MG63 (cell line): ENCODE results near the gene ZNF213. TPM values are rescaled to one million over a fixed set of nuclear protein-coding genes. Genes with fewer than 3 reads are reported as not detected.

Source experiments
- DNase-seq: peaks from one replicate; pipeline ENCODE4 v3.0.0-alpha.2; 2020
- H3K27me3 ChIP-seq: fragments of 250-450 bp; sonication (Bioruptor Pico); 2 replicates; pipeline ENCODE4 v1.5.1; 2020; ENCODE audit warnings: mild to moderate bottlenecking, moderate library complexity
- H3K36me3 ChIP-seq: fragments of 250-450 bp; sonication (Bioruptor Pico); 2 replicates; pipeline ENCODE4 v1.5.1; 2020; ENCODE audit warnings: mild to moderate bottlenecking, moderate library complexity
- H3K4me3 ChIP-seq: fragments of 250-450 bp; sonication (Bioruptor Pico); 2 replicates; pipeline ENCODE4 v1.5.1; 2020; ENCODE audit warnings: mild to moderate bottlenecking, moderate library complexity
- H3K9me3 ChIP-seq: fragments of 250-450 bp; sonication (Bioruptor Pico); 2 replicates; pipeline ENCODE4 v1.5.1; 2020; ENCODE audit warnings: mild to moderate bottlenecking, moderate library complexity
- total RNA-seq: library from RNA; depleted of rRNA; stranded (reverse); fragments of >200 nt; shearing (Covaris generic); gene quantifications from 2 replicates; pipeline ENCODE4 v1.2.3, GENCODE V29; 2014; ENCODE audit warnings: low replicate concordance; rRNA removed

ZNF213 gene
- total RNA-seq = 2.8 and 11.9 TPM in 2 replicates

GRCh38 chr16:3134338-3135125 is at the start of gene ZNF213:
Gene ZNF213, plus strand, starts transcription at chr16:3135029. Its CDS starts 2,252 bp downstream, at chr16:3137281.
- DNase-seq = peak; percentile 98
- peak within 1 kb of the TSS; percentile 94 for H3K4me3 ChIP-seq
- H3K36me3 ChIP-seq = peaks cover 35% of the 10 kb centered on the region
- H3K27me3 ChIP-seq = no peaks in the 10 kb centered on the region
- no peaks in the 10 kb centered on the region for H3K9me3 ChIP-seq

GRCh38 chr16:3085868-3086595 is 48.8 kb upstream of the ZNF213 start:
- H3K36me3 ChIP-seq = no peaks in the 10 kb centered on the region

GRCh38 chr16:3086596-3087242 is 48.1 kb upstream of the ZNF213 start:
- DNase-seq = no peak
- Histone ChIP-seq H3K4me3 (no peak overlapping the region), H3K27me3 (no peaks in the 10 kb centered on the region), H3K36me3 (no peaks in the 10 kb centered on the region), H3K9me3 (no peaks in the 10 kb centered on the region)

More at GRCh38 chr16:3085868-3086595, 48.8 kb upstream of the ZNF213 start:
- no peak for DNase-seq
- no peaks in the 10 kb centered on the region for H3K27me3 ChIP-seq
- H3K9me3 ChIP-seq = no peaks in the 10 kb centered on the region
- no peak overlapping the region for H3K4me3 ChIP-seq

- no peak for DNase-seq
- Histone ChIP-seq H3K36me3 (no peaks in the 10 kb centered on the region), H3K4me3 (no peak overlapping the region), H3K27me3 (no peaks in the 10 kb centered on the region; the same call in 1 of the 2 replicates), H3K9me3 (no peaks in the 10 kb centered on the region)
Measured at GRCh38 chr16:3087243-3088235, 47.3 kb upstream of the ZNF213 start.

- H3K27me3 ChIP-seq = no peaks in the 10 kb centered on the region; the same call in 1 of the 2 replicates
- no peak for DNase-seq
- no peak overlapping the region for H3K4me3 ChIP-seq
- H3K9me3 ChIP-seq = no peaks in the 10 kb centered on the region
- no peaks in the 10 kb centered on the region for H3K36me3 ChIP-seq
Measured at GRCh38 chr16:3088450-3088849, 46.4 kb upstream of the ZNF213 start.

- Histone ChIP-seq H3K9me3 (no peaks in the 10 kb centered on the region), H3K4me3 (no peak overlapping the region), H3K27me3 (no peaks in the 10 kb centered on the region; the same call in 1 of the 2 replicates), H3K36me3 (no peaks in the 10 kb centered on the region)
- DNase-seq = no peak
Measured at GRCh38 chr16:3088925-3089716, 45.7 kb upstream of the ZNF213 start.

GRCh38 chr16:3089717-3090592 is 44.9 kb upstream of the ZNF213 start:
- Histone ChIP-seq H3K4me3 (no peak overlapping the region), H3K36me3 (no peaks in the 10 kb centered on the region), H3K9me3 (no peaks in the 10 kb centered on the region), H3K27me3 (no peaks in the 10 kb centered on the region; the same call in 1 of the 2 replicates)
- DNase-seq = no peak

GRCh38 chr16:3091551-3091950 is 43.3 kb upstream of the ZNF213 start:
- Histone ChIP-seq H3K4me3 (no peak overlapping the region), H3K27me3 (no peaks in the 10 kb centered on the region; the same call in 1 of the 2 replicates), H3K36me3 (no peaks in the 10 kb centered on the region), H3K9me3 (no peaks in the 10 kb centered on the region)
- DNase-seq = no peak

GRCh38 chr16:3092501-3092941 is 42.3 kb upstream of the ZNF213 start:
- Histone ChIP-seq H3K36me3 (no peaks in the 10 kb centered on the region), H3K27me3 (no peaks in the 10 kb centered on the region; the same call in 1 of the 2 replicates), H3K4me3 (no peak overlapping the region), H3K9me3 (no peaks in the 10 kb centered on the region)
- DNase-seq = no peak

- Histone ChIP-seq H3K27me3 (no peaks in the 10 kb centered on the region; the same call in 1 of the 2 replicates), H3K9me3 (no peaks in the 10 kb centered on the region), H3K4me3 (no peak overlapping the region), H3K36me3 (no peaks in the 10 kb centered on the region)
- DNase-seq = peak; percentile 12
Measured at GRCh38 chr16:3094289-3095027, 40.4 kb upstream of the ZNF213 start.

- H3K36me3 ChIP-seq = no peaks in the 10 kb centered on the region
- H3K27me3 ChIP-seq = no peaks in the 10 kb centered on the region; the same call in 1 of the 2 replicates
Measured at GRCh38 chr16:3095869-3096268, 39.0 kb upstream of the ZNF213 start.

GRCh38 chr16:3096362-3096761 is 38.5 kb upstream of the ZNF213 start:
- Histone ChIP-seq H3K27me3 (no peaks in the 10 kb centered on the region; the same call in 1 of the 2 replicates), H3K36me3 (no peaks in the 10 kb centered on the region), H3K4me3 (no peak overlapping the region), H3K9me3 (no peaks in the 10 kb centered on the region)
- no peak for DNase-seq

More at GRCh38 chr16:3095869-3096268, 39.0 kb upstream of the ZNF213 start:
- H3K4me3 ChIP-seq = no peak overlapping the region
- no peaks in the 10 kb centered on the region for H3K9me3 ChIP-seq
- no peak for DNase-seq

GRCh38 chr16:3097266-3097665 is 37.6 kb upstream of the ZNF213 start:
- DNase-seq = no peak
- Histone ChIP-seq H3K4me3 (no peak overlapping the region), H3K36me3 (no peaks in the 10 kb centered on the region), H3K9me3 (no peaks in the 10 kb centered on the region), H3K27me3 (no peaks in the 10 kb centered on the region; the same call in 1 of the 2 replicates)
